ENCODE results near the gene RSBN1. TPM values are rescaled to one million over a fixed set of nuclear protein-coding genes. Genes with fewer than 3 reads are reported as not detected.

Gene RSBN1
- total and polyA plus RNA-seq, 12 donors = 2.1 to 13.9 (median 11.3) TPM

- Histone ChIP-seq H3K4me3 (no peak overlapping the region), H3K36me3 (peaks cover 0 to 70% (median 0%) of the 10 kb centered on the region in 9 donors), H3K4me1 (peaks cover 0 to 3% (median 0%) of the 10 kb centered on the region in 9 donors), H3K27ac (no peak overlapping the region), H3K27me3 (no peaks in the 10 kb centered on the region), H3K9me3 (no peaks in the 10 kb centered on the region)
- ATAC-seq (no peak), DNase-seq (no peak)
- whole genome bisulfite sequencing, 2 donors = 73 to 84% methylated on average over 1 of the region's 1 CpG
- TF ChIP-seq CTCF (IDR thresholded peaks at IDR 0.05) = no peak
- intact Hi-C loops (cut with DNase I) = no loop called here
These were observed 68.2 kb downstream of the RSBN1 start for GRCh38 chr1:113744114-113744513.

GRCh38 chr1:113742515-113742914, 69.8 kb downstream of the RSBN1 start:
- DNase-seq = no peak
- ATAC-seq = no peak

GRCh38 chr1:113734357-113735055, 77.8 kb downstream of the RSBN1 start:
- intact Hi-C loops (cut with DNase I) = no loop called here
- H3K36me3 ChIP-seq = peaks cover 0 to 94% (median 14%) of the 10 kb centered on the region in 9 donors
- ATAC-seq = no peak
- DNase-seq = no peak
- WGBS, 2 donors = 92 to 97% methylated on average over 2 of the region's 2 CpGs
- no peak overlapping the region for H3K4me3 ChIP-seq
- no peaks in the 10 kb centered on the region for H3K4me1 ChIP-seq
- H3K27me3 ChIP-seq = no peaks in the 10 kb centered on the region
- H3K9me3 ChIP-seq = no peaks in the 10 kb centered on the region
- H3K27ac ChIP-seq = no peak overlapping the region
- TF ChIP-seq CTCF (IDR thresholded peaks at IDR 0.05) = no peak

More at GRCh38 chr1:113742515-113742914, 69.8 kb downstream of the RSBN1 start:
- no peaks in the 10 kb centered on the region for H3K27me3 ChIP-seq
- intact Hi-C loops (cut with DNase I) = no loop called here
- H3K27ac ChIP-seq = no peak overlapping the region
- peaks cover 0 to 3% (median 0%) of the 10 kb centered on the region in 9 donors for H3K4me1 ChIP-seq
- no peak for TF ChIP-seq CTCF (IDR thresholded peaks at IDR 0.05)
- 98 to 100% methylated on average over 5 of the region's 5 CpGs for WGBS, 2 donors
- H3K36me3 ChIP-seq = peaks cover 0 to 72% (median 9%) of the 10 kb centered on the region in 9 donors
- H3K9me3 ChIP-seq = no peaks in the 10 kb centered on the region
- H3K4me3 ChIP-seq = no peak overlapping the region

- H3K9me3 ChIP-seq = no peaks in the 10 kb centered on the region
- ATAC-seq (no peak), DNase-seq (no peak)
- no peaks in the 10 kb centered on the region for H3K4me1 ChIP-seq
- no peak overlapping the region for H3K27ac ChIP-seq
- H3K4me3 ChIP-seq = no peak overlapping the region
- WGBS, 2 donors = 94% methylated on average over 5 of the region's 5 CpGs
- TF ChIP-seq CTCF (IDR thresholded peaks at IDR 0.05) = no peak
- H3K27me3 ChIP-seq = no peaks in the 10 kb centered on the region
- peaks cover 0 to 88% (median 10%) of the 10 kb centered on the region in 9 donors for H3K36me3 ChIP-seq
- intact Hi-C loops (cut with DNase I) = no loop called here
These were observed 79.5 kb downstream of the RSBN1 start for GRCh38 chr1:113732802-113733201.
